Duodenal mucosa (tissue), 2 donors: ENCODE results near the gene AMY2B.
"Not testable (repeated sequence)": the region's sequence is repeated elsewhere in the genome, so short reads cannot be mapped to it uniquely, and the experiment has no call there.

Experiments
- H3K27ac ChIP-seq: one replicate; pipeline ENCODE4 v1.7.0; 2013; ENCODE audit warnings: low read depth, low read length
- H3K27me3 ChIP-seq, 2 donors: one replicate each; pipeline ENCODE4 v1.7.0; 2013; ENCODE audit warnings: low read length in 2 of 2, control low read depth in 1 of 2; ENCODE audit not compliant: insufficient read depth in 2 of 2, control insufficient read depth in 1 of 2
- H3K36me3 ChIP-seq, 2 donors: one replicate each; pipeline ENCODE4 v1.7.0; 2013; ENCODE audit warnings: low read length in 2 of 2, control low read depth in 1 of 2; ENCODE audit not compliant: insufficient read depth in 2 of 2, control insufficient read depth in 1 of 2
- H3K4me1 ChIP-seq, 2 donors: one replicate each; pipeline ENCODE4 v1.7.0; 2013; ENCODE audit warnings: low read length in 2 of 2, control low read depth in 1 of 2; ENCODE audit not compliant: insufficient read depth in 2 of 2, control insufficient read depth in 1 of 2
- H3K4me3 ChIP-seq, 2 donors: one replicate each; pipeline ENCODE4 v1.7.0; 2013; ENCODE audit warnings: low read length in 2 of 2, low read depth in 1 of 2
- H3K9ac ChIP-seq, 2 donors: one replicate each; pipeline ENCODE4 v1.7.0; 2013; ENCODE audit warnings: low read length in 2 of 2, low read depth in 1 of 2
- H3K9me3 ChIP-seq, 2 donors: one replicate each; pipeline ENCODE4 v1.7.0; 2013; ENCODE audit warnings: low read length in 2 of 2, control low read depth in 1 of 2; ENCODE audit not compliant: control insufficient read depth in 1 of 2

AMY2B gene

DNA sequence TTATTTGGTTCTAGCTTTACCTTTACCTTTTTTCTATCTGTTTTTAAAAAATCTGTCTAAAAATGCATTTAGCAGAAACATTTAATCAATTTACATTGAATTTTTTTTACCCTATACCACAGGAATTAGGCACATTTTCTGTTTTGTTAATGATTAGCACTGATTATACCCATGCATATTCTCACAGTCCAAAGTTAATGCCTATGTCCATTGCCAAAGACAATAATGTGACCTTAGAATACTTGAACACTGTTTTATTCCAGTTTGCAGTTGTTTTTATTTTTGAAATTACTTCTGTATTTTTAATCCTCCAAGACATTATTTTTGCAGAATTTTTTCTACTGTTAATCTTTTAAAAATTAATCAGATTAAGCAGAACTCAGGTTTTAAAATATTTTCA lies 11.0 kb upstream of the AMY2B start:
- no peak overlapping the region for H3K9ac ChIP-seq
- H3K27ac ChIP-seq: no peak overlapping the region
- no peaks in the 10 kb centered on the region for H3K4me1 ChIP-seq
- no peaks in the 10 kb centered on the region for H3K9me3 ChIP-seq
- H3K36me3 ChIP-seq: peaks cover 0 to 4% of the 10 kb centered on the region in 2 donors
- no peak overlapping the region for H3K4me3 ChIP-seq
- H3K27me3 ChIP-seq: no peaks in the 10 kb centered on the region

DNA sequence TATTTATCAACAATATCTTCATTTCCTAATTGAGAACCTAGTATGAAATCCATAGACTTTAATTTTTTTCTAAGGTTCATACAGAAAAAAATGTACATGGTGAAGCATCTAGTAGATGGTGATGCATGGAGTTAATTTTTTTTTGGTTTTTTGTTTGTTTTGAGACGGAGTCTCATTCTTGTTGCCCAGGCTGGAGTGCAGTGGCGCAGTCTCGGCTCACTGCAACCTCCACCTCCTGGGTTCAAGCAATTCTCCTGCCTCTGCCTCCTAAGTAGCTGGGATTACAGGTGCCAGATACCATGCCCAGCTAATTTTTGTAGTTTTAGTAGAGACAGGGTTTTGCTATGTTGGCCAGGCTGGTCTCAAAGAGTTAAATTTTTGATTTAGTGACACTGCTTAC lies 10.3 kb upstream of the AMY2B start:
- not testable (repeated sequence) for H3K9ac ChIP-seq, H3K4me1 ChIP-seq, H3K27me3 ChIP-seq, H3K4me3 ChIP-seq, H3K9me3 ChIP-seq, H3K36me3 ChIP-seq, H3K27ac ChIP-seq

DNA sequence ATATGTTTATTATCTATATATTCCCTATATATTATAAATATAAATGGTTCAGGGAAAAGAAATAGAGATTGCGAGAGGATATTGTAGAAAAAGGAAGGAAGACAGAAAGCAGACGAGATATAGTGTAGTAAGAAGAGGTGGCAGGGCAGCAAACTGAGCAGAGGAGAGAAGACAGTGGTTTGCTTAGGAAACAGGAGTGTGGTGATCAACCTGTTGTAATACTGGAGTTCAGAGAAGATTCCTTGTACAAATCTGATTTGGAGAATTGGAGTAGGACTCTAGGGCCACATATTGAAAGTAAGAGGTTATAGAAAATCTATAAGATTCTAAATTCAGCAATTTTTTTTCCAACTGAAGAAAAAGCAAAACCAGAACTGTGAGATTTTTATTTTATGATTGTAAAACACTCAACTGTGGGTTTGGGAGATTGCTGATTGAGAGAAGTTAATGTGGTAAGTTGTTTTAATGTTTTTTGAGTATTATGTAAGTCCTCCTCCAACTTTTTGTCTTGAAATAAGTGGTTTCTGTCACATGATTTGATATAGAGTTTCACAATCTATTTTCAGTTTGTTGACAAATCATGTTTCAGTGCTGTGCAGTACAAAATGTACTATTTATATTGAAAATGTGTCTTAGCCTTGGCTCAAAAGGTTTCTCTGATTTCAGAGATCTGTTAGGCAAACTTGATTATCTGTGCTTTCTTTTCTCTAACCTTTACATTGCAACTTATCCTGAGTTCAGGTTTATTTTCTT lies 9.6 kb upstream of the AMY2B start:
- no peak overlapping the region for H3K9ac ChIP-seq
- H3K27ac ChIP-seq: no peak overlapping the region

DNA sequence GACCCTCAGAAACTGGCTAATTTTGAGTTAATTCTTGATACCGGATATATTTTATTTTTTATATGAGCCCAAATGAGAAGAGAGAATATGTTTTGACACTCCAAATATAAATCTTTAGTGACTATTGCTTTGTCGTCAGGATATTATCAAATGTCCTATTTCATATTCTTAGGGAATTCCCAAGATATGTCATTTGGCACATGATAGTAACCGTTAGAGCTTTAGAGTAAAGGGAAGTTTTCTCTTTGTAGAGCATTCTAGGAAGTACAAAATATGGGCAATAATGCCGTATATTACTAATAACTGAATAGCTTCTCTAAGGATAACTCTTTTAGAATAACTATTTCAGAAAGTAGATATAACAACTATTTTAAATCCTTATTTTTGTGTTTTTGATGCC lies 8.3 kb upstream of the AMY2B start:
- Histone ChIP-seq H3K4me3 (no peak overlapping the region), H3K36me3 (no peaks in the 10 kb centered on the region), H3K27ac (no peak overlapping the region), H3K27me3 (no peaks in the 10 kb centered on the region), H3K4me1 (no peaks in the 10 kb centered on the region), H3K9me3 (no peaks in the 10 kb centered on the region), H3K9ac (no peak overlapping the region)

More for the DNA sequence above, 9.6 kb upstream of the AMY2B start:
- H3K36me3 ChIP-seq: no peaks in the 10 kb centered on the region
- H3K27me3 ChIP-seq: no peaks in the 10 kb centered on the region
- no peaks in the 10 kb centered on the region for H3K4me1 ChIP-seq
- H3K9me3 ChIP-seq: no peaks in the 10 kb centered on the region
- H3K4me3 ChIP-seq: peak overlapping the region in 1 of 2 donors; percentile 4

DNA sequence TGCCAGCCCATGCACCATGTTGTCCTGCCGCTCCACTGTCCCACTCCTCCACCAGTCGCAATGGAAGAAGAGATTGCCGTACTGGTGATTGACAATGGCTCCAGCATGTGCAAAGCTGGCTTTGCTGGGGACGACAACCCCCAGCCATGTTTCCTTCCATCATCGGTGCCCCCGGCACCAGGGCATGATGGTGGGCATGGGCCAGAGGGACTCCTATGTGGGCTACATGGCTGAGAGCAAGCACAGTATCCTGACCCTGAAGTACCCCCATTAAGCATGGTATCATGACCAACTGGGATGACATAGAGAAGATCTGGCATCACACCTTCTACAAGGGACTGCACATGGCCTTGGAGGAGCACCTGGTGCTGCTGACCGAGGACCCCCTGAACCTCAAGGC lies 1.9 kb upstream of the AMY2B start:
- Histone ChIP-seq H3K4me1 (no peaks in the 10 kb centered on the region), H3K4me3 (no peak overlapping the region), H3K36me3 (peaks cover 0 to 9% of the 10 kb centered on the region in 2 donors), H3K27me3 (no peaks in the 10 kb centered on the region), H3K9me3 (no peaks in the 10 kb centered on the region), H3K9ac (no peak overlapping the region), H3K27ac (no peak overlapping the region)

DNA sequence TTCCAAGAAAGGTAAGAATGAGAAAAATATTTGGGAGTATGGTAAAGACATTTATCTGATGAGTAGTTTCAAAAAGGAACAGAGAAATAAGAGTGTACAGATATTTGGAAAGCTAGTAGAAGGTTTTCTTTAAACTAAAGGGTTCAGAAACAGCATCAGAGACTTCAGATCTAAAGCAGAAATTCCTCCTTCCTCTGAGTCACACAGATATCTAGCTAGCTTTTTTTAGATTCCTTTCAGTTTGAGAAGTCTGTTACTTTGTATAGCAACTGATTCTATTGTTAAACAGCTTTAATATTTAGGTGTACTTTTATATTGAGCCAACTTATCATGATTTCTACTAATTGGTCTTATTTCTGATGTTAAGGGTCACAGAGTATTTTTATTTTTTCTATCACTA lies 4.7 kb downstream of the AMY2B start:
- Histone ChIP-seq H3K27ac (no peak overlapping the region), H3K9me3 (no peaks in the 10 kb centered on the region), H3K4me1 (no peaks in the 10 kb centered on the region), H3K4me3 (no peak overlapping the region), H3K27me3 (no peaks in the 10 kb centered on the region), H3K9ac (no peak overlapping the region), H3K36me3 (no peaks in the 10 kb centered on the region)

DNA sequence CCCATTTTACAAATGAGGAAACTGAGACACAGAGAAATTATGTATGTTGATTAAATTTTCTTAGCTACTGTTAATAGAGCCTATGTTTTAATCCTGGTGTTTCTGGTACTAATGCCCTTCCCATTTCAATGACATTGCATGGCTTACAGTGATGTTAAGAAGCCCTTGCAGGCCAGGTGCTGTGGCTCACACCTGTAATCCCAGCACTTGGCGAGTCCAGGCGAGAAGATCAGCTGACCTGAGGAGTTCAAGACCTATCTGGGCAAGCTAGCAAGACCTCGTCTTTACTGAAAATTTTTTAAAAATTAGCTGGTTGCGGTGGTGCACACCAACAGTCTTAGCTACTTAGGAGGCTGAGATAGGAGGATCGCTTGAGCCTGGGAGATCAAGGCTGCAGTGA lies 5.4 kb downstream of the AMY2B start:
- not testable (repeated sequence) for H3K9ac ChIP-seq, H3K27ac ChIP-seq, H3K4me1 ChIP-seq, H3K36me3 ChIP-seq, H3K27me3 ChIP-seq, H3K4me3 ChIP-seq, H3K9me3 ChIP-seq

DNA sequence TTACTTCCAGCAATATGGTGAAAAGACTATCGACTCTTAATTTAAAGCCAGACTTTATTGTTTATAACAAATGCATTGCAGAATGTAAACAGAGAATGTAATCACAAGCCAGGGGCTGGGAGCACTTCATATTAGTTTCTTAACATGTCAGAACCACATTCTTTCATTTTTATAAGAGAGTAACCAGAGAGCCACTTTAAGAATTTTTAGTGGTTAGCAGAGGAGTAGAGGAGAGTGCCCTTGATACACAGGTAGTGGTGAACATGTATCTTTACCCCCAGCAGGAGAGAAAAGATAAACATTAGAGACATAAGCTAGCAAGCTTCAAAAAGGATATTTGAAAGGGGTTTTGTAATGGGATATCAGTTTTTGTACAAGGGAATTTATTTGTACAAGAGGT lies 11.1 kb downstream of the AMY2B start:
- Histone ChIP-seq H3K4me3 (no peak overlapping the region), H3K27me3 (no peaks in the 10 kb centered on the region), H3K27ac (no peak overlapping the region), H3K9ac (no peak overlapping the region), H3K9me3 (no peaks in the 10 kb centered on the region), H3K4me1 (no peaks in the 10 kb centered on the region), H3K36me3 (no peaks in the 10 kb centered on the region)

DNA sequence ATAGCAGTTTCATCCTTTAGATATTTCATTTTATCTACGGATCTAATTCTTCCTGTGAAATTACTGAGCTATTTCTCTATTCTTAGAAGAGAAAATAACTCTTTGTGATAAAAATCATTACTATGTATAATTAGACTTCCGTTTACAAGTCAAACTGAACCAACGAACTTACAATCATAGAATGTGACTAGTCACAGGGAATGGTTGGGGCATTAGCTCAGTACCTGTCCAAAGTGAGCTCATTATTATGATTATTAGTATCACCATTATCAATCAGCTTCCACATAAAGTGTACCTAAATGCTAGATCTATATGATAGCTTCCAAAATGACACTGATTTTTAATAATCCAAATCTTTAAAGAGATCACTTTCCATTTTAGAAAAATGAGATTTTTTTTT lies 12.5 kb downstream of the AMY2B start:
- Histone ChIP-seq H3K4me1 (no peaks in the 10 kb centered on the region), H3K9ac (no peak overlapping the region), H3K4me3 (no peak overlapping the region), H3K27ac (no peak overlapping the region), H3K9me3 (peaks cover 0 to 2% of the 10 kb centered on the region in 2 donors), H3K27me3 (no peaks in the 10 kb centered on the region), H3K36me3 (no peaks in the 10 kb centered on the region)

DNA sequence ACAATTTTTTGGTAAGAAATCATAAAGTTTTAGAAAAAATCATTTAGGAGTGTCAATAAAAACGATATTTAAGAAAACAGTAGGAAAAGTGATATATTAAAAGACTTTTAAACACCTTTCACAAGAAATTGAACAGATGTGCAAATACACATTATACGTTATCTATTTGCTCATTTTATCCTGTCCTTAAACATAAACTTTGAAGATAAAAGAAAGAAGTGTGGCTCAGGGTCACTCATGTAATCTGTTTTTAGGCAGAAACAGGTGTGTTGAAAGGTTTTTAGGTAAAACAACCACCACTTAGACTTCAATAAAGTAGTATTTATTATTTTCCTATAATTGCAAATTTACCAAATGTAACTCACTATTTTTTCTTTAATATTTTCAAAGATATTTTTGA lies 13.1 kb downstream of the AMY2B start:
- Histone ChIP-seq H3K36me3 (no peaks in the 10 kb centered on the region), H3K27me3 (no peaks in the 10 kb centered on the region)

DNA sequence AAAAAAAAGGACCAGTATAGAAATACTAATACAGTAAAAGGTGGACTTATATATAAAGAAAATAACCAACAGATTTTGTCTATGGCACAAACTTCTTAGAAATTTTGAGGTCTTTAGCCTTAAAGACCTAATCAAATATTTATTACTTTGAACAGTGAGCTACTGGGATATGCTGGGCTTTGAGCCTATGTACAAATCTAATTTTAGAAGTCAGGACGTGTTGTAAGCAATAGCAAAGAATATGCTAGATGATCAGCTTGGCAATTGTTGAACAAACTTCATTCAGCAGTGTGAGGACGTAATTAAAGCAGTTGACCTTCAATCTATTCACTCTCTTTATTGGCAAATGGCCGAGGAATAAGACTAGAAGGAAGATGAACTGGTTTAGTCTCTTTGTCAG lies 31.4 kb downstream of the AMY2B start:
- H3K4me3 ChIP-seq, H3K9me3 ChIP-seq, H3K27me3 ChIP-seq, H3K36me3 ChIP-seq, H3K9ac ChIP-seq, H3K4me1 ChIP-seq, H3K27ac ChIP-seq: not testable (repeated sequence)

More for the DNA sequence above, 13.1 kb downstream of the AMY2B start:
- H3K4me3 ChIP-seq: no peak overlapping the region
- no peak overlapping the region for H3K27ac ChIP-seq
- no peak overlapping the region for H3K9ac ChIP-seq
- H3K9me3 ChIP-seq: peaks cover 0 to 2% of the 10 kb centered on the region in 2 donors
- no peaks in the 10 kb centered on the region for H3K4me1 ChIP-seq
